HepG2 (cell line): ENCODE results near the gene NOSIP. TPM values are rescaled to one million over a fixed set of nuclear protein-coding genes. Genes with fewer than 3 reads are reported as not detected.

Experiments used
- DR1 ChIP-seq: sonication (generic); formaldehyde crosslinking; IDR thresholded peaks from 2 replicates; pipeline ENCODE4 v1.8.0; 2021; ENCODE audit warnings: mild to moderate bottlenecking, missing genetic modification reagents, inconsistent platforms
- DRAP1 ChIP-seq: IDR thresholded peaks from 2 replicates; pipeline ENCODE4 v1.6.1; 2016; ENCODE audit warnings: missing genetic modification reagents, missing compliant biosample characterization
- ERF ChIP-seq: IDR thresholded peaks from 2 replicates; pipeline ENCODE4 v1.6.1; 2018; ENCODE audit warnings: missing biosample characterization, missing genetic modification reagents
- HNF1A ChIP-seq, 2 experiments: sonication (generic) in 1 of 2; formaldehyde crosslinking in 1 of 2; IDR thresholded peaks; 2 replicates each; pipeline versions ENCODE4 v1.4.0 to v1.6.1; 2016 to 2020; ENCODE audit warnings: borderline replicate concordance in 1 of 2, low read depth in 1 of 2, mild to moderate bottlenecking in 1 of 2, missing genetic modification reagents in 1 of 2
- HNRNPH1 ChIP-seq: fragments of 200-400 bp; formaldehyde crosslinking; optimal IDR thresholded peaks from 2 replicates; pipeline ENCODE3; 2017; ENCODE audit warnings: mild to moderate bottlenecking, low read depth, low read length
- IRX3 ChIP-seq: sonication (generic); formaldehyde crosslinking; IDR thresholded peaks from 2 replicates; pipeline ENCODE4 v1.8.1; 2023; ENCODE audit warnings: mild to moderate bottlenecking, low read depth, missing genetic modification reagents, borderline replicate concordance
- KLF16 ChIP-seq, 2 experiments: sonication (generic) in 1 of 2; formaldehyde crosslinking in 1 of 2; IDR thresholded peaks; 2 replicates each; pipeline versions ENCODE4 v1.6.1 to v1.8.0; 2016 to 2023; ENCODE audit warnings: missing genetic modification reagents in 2 of 2, missing compliant biosample characterization in 1 of 2
- MTA1 ChIP-seq: sonication (generic); formaldehyde crosslinking; IDR thresholded peaks from 2 replicates; pipeline ENCODE4 v1.4.0; 2020; ENCODE audit warnings: missing genetic modification reagents, mild to moderate bottlenecking, borderline replicate concordance
- MTF1 ChIP-seq: sonication (generic); formaldehyde crosslinking; IDR thresholded peaks from 2 replicates; pipeline ENCODE4 v1.5.0; 2020; ENCODE audit warnings: missing genetic modification reagents
- NFYB ChIP-seq: sonication (generic); formaldehyde crosslinking; IDR thresholded peaks from 2 replicates; pipeline ENCODE4 v1.4.0; 2020; ENCODE audit warnings: missing genetic modification reagents
- PHF21A ChIP-seq: sonication (generic); formaldehyde crosslinking; IDR thresholded peaks from 2 replicates; pipeline ENCODE4 v1.5.0; 2020; ENCODE audit warnings: mild to moderate bottlenecking, missing genetic modification reagents
- POGZ ChIP-seq: sonication (generic); formaldehyde crosslinking; IDR thresholded peaks from 2 replicates; pipeline ENCODE4 v1.4.0; 2020; ENCODE audit warnings: mild to moderate bottlenecking, missing genetic modification reagents
- RCOR2 ChIP-seq: IDR thresholded peaks from 2 replicates; pipeline ENCODE4 v1.6.1; 2016; ENCODE audit warnings: missing biosample characterization, missing genetic modification reagents
- SETDB1 ChIP-seq: sonication (generic); formaldehyde crosslinking; IDR thresholded peaks from 2 replicates; pipeline ENCODE4 v1.5.1; 2020; ENCODE audit warnings: missing genetic modification reagents, mild to moderate bottlenecking, borderline replicate concordance
- STAG1 ChIP-seq: sonication (generic); formaldehyde crosslinking; IDR thresholded peaks from 2 replicates; pipeline ENCODE4 v1.4.0; 2020; ENCODE audit warnings: missing genetic modification reagents
- STAT5B ChIP-seq: sonication (generic); formaldehyde crosslinking; IDR thresholded peaks from 2 replicates; pipeline ENCODE4 v1.4.0; 2020; ENCODE audit warnings: missing genetic modification reagents
- YEATS4 ChIP-seq: sonication (generic); formaldehyde crosslinking; IDR thresholded peaks from 2 replicates; pipeline ENCODE4 v1.4.0; 2020; ENCODE audit warnings: missing genetic modification reagents, borderline replicate concordance
- ZBTB7B ChIP-seq: sonication (generic); formaldehyde crosslinking; IDR thresholded peaks from 2 replicates; pipeline ENCODE4 v1.4.0; 2020; ENCODE audit warnings: missing genetic modification reagents
- ZFX ChIP-seq: sonication (generic); formaldehyde crosslinking; IDR thresholded peaks from 2 replicates; pipeline ENCODE4 v1.4.0; 2020; ENCODE audit warnings: mild to moderate bottlenecking, low read depth, missing genetic modification reagents, moderate library complexity
- ZNF337 ChIP-seq: sonication (generic); formaldehyde crosslinking; IDR thresholded peaks from 2 replicates; pipeline ENCODE4 v1.5.1; 2020; ENCODE audit warnings: missing genetic modification reagents, low read depth, mild to moderate bottlenecking, borderline replicate concordance
- ZNF383 ChIP-seq: sonication (generic); formaldehyde crosslinking; IDR thresholded peaks from 2 replicates; pipeline ENCODE4 v1.4.0; 2020; ENCODE audit warnings: missing genetic modification reagents, mild to moderate bottlenecking, borderline replicate concordance
- ZNF496 ChIP-seq: sonication (generic); formaldehyde crosslinking; IDR thresholded peaks from 2 replicates; pipeline ENCODE4 v1.8.1; 2023; ENCODE audit warnings: mild to moderate bottlenecking, moderate library complexity, missing genetic modification reagents; ENCODE audit not compliant: insufficient replicate concordance
- ZNF513 ChIP-seq: sonication (generic); formaldehyde crosslinking; conservative IDR thresholded peaks from 2 replicates; pipeline ENCODE4 v1.5.0; 2020; ENCODE audit warnings: missing genetic modification reagents
- ZNF614 ChIP-seq: IDR thresholded peaks from 2 replicates; pipeline ENCODE4 v1.6.1; 2018; ENCODE audit warnings: missing biosample characterization, missing genetic modification reagents, inconsistent platforms, borderline replicate concordance
- polyA plus RNA-seq, 8 experiments: library from polyadenylated mRNA; depleted of rRNA in 3 of 8; stranded (reverse) in 7 of 8; unstranded in 1 of 8; fragments of >200 nt; fragmentation: Illumina TruSeq in 4 of 8; extraction: Trizol in 4 of 8; gene quantifications; 2 replicates each; pipeline versions ENCODE4 v1.2.1 to v1.2.3, GENCODE V29; 2011 to 2016; ENCODE audit warnings: low read depth in 4 of 8, missing spikeins in 1 of 8, mixed read lengths in 1 of 8; ENCODE audit not compliant: insufficient read depth in 1 of 8
- total RNA-seq, 5 experiments: library from RNA; depleted of rRNA; stranded (reverse); fragments of >200 nt; fragmentation: Illumina TruSeq; extraction: Trizol; gene quantifications; 2 replicates each; pipeline ENCODE4 v1.2.3, GENCODE V29; 2016; ENCODE audit warnings: low read depth in 1 of 5

Gene NOSIP
- total and polyA plus RNA-seq, 2 of the 13 experiments (the other 11 are each of a cell fraction or from before 2014, with no cell fraction given), result 54.3 to 78.0 TPM

- TF ChIP-seq ZNF513 (CRISPR knock-in tag) (no peak), ZBTB7B (CRISPR knock-in tag) (no peak; the same call in 1 of the 2 replicates), DRAP1 (CRISPR knock-in tag) (peak; percentile 94), NFYB (no peak), MTA1 (CRISPR knock-in tag) (no peak), DR1 (CRISPR knock-in tag) (peak; percentile 75), MTF1 (CRISPR knock-in tag) (no peak), HNF1A (IDR thresholded peaks at IDR 0.05; ENCODE audit: low read depth) (peak; percentile 66), HNF1A (CRISPR knock-in tag; IDR thresholded peaks at IDR 0.05; ENCODE audit: borderline replicate concordance) (peak; percentile 20; the same call in 1 of the 2 replicates), SETDB1 (CRISPR knock-in tag) (no peak), ZFX (CRISPR knock-in tag) (peak; percentile 80), PHF21A (peak; percentile 66; the same call in 1 of the 2 replicates), HNRNPH1 (no peak), KLF16 (CRISPR knock-in tag; IDR thresholded peaks at IDR 0.05) (peak in 1 of 2 experiments; percentile 95; a peak in 2 of 4 replicates), STAG1 (CRISPR knock-in tag) (no peak; the same call in 1 of the 2 replicates), ZNF614 (CRISPR knock-in tag) (peak; percentile 57; the same call in 1 of the 2 replicates), IRX3 (CRISPR knock-in tag) (no peak), ERF (CRISPR knock-in tag) (peak; percentile 84), STAT5B (no peak), YEATS4 (0 out of 2 replicates have a peak, but pooled peaks have one; percentile 64), POGZ (peak; percentile 78; the same call in 1 of the 2 replicates), ZNF383 (CRISPR knock-in tag) (no peak), ZNF337 (no peak), RCOR2 (CRISPR knock-in tag) (0 out of 2 replicates have a peak, but pooled peaks have one; percentile 51), ZNF496 (CRISPR knock-in tag) (no peak)
Measured at GRCh38 chr19:49580264-49581006, at the start of gene NOSIP (continued).
